AG04450 (cell line): ENCODE results near the gene CMSS1. TPM values are rescaled to one million over a fixed set of nuclear protein-coding genes. Genes with fewer than 3 reads are reported as not detected.
"Not testable (repeated sequence)": the region's sequence is repeated elsewhere in the genome, so short reads cannot be mapped to it uniquely, and the experiment has no call there.

Experiments
- CTCF ChIA-PET: fragments of 300-600, 350-600 bp; formaldehyde crosslinking; extraction: SDS; loops from one replicate; lab custom pipeline; 2022; ENCODE audit warnings: antibody characterized with exemption, inconsistent platforms; lab: Charles Lee
- POLR2A ChIA-PET: fragments of 350-600 bp; formaldehyde crosslinking; extraction: SDS; loops from one replicate; lab custom pipeline; 2021; ENCODE audit warnings: antibody characterized with exemption, inconsistent platforms; lab: Yijun Ruan, JAX
- DNase-seq: peaks from one replicate; pipeline ENCODE4 v3.0.0-alpha.2; 2011; ENCODE audit warnings: low read depth, low spot score
- H3K27ac ChIP-seq: one replicate; pipeline ENCODE4 v1.5.1; 2012; ENCODE audit warnings: low read depth, low read length, control low read depth
- H3K27me3 ChIP-seq: one replicate; pipeline ENCODE4 v1.6.0; 2012; ENCODE audit warnings: low read length; ENCODE audit not compliant: control insufficient read depth, insufficient read depth
- H3K4me3 ChIP-seq: 2 replicates; pipeline ENCODE4 v1.5.1; 2011; ENCODE audit warnings: mild to moderate bottlenecking, low read depth, low read length, control low read depth
- H3K9me3 ChIP-seq: 2 replicates; pipeline ENCODE4 v1.5.1; 2012; ENCODE audit warnings: low read length; ENCODE audit not compliant: control insufficient read depth, insufficient read depth
- polyA plus RNA-seq: library from polyadenylated mRNA; depleted of rRNA; stranded (reverse); fragments of >200 nt; gene quantifications from 2 replicates; pipeline ENCODE4 v1.2.3, GENCODE V29; 2011
- TF ChIP-seq, protein P1 (sequence below): IDR thresholded peaks from 2 replicates; pipeline ENCODE4 v1.5.1; 2011; ENCODE audit warnings: low read depth, low read length, control low read depth, inconsistent platforms

CMSS1 gene
- polyA plus RNA-seq, 1 experiment, result 15.7 TPM

DNA sequence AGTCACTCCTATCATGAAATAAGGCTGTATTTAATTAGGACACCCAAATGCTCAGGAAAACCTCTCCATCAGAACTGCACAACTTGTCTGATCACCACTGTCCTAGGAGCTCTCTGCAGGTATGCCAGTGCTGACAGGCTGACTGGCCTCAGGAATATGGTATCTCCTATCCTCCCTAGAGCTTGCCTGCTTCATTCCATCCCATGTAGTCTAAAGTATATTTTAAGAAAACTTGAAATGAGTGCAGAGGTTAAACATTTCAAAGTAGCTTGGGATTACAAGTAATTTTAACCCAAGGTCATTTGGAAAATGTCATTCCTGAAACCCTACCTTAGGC lies 273.0 kb downstream of the CMSS1 start:
- POLR2A ChIA-PET, result interaction anchor here (0.9 kb wide), 1 partner anchor 8 kb away, joined by 3 read pairs; no protein-coding TSS in a partner anchor
- TF ChIP-seq, protein P1, sequence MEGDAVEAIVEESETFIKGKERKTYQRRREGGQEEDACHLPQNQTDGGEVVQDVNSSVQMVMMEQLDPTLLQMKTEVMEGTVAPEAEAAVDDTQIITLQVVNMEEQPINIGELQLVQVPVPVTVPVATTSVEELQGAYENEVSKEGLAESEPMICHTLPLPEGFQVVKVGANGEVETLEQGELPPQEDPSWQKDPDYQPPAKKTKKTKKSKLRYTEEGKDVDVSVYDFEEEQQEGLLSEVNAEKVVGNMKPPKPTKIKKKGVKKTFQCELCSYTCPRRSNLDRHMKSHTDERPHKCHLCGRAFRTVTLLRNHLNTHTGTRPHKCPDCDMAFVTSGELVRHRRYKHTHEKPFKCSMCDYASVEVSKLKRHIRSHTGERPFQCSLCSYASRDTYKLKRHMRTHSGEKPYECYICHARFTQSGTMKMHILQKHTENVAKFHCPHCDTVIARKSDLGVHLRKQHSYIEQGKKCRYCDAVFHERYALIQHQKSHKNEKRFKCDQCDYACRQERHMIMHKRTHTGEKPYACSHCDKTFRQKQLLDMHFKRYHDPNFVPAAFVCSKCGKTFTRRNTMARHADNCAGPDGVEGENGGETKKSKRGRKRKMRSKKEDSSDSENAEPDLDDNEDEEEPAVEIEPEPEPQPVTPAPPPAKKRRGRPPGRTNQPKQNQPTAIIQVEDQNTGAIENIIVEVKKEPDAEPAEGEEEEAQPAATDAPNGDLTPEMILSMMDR, result no peak
- no peak for DNase-seq
- H3K27me3 ChIP-seq, result no peaks in the 10 kb centered on the region
- no peaks in the 10 kb centered on the region for H3K9me3 ChIP-seq
- H3K27ac ChIP-seq, result no peak overlapping the region
- H3K4me3 ChIP-seq, result no peak overlapping the region
- CTCF ChIA-PET, result interaction anchor here (0.9 to 3.7 kb wide), 9 partner anchors 14 to 259 kb away, joined by 3 to 20 read pairs (median 5); no protein-coding TSS in a partner anchor

DNA sequence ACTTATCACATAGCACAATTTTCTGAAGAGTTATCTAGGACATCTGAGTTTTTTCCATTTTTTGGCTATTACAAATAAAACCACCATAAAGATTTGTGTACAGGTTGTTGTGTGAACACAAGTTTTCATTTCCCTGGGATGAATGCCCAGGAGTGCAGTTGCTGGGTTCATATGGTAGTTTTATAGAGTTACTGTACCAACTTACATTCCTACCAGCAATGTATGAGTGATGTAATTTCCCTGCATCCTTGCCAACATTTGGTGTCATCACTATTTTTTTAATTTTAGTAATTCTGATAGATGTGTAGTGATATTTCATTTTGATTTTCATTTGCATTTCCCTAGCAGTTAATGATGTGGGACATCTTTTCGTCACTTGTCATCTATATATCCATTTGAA lies 276.2 kb downstream of the CMSS1 start:
- ChIA-PET POLR2A (no interaction called here), CTCF (interaction anchor here (0.7 to 1.5 kb wide), 3 partner anchors 10 to 251 kb away, joined by 3 to 5 read pairs (median 5); no protein-coding TSS in a partner anchor)
- H3K27me3 ChIP-seq, result no peaks in the 10 kb centered on the region
- no peak overlapping the region for H3K4me3 ChIP-seq
- no peaks in the 10 kb centered on the region for H3K9me3 ChIP-seq
- TF ChIP-seq, protein P1, result no peak
- H3K27ac ChIP-seq, result no peak overlapping the region
- DNase-seq, result no peak

DNA sequence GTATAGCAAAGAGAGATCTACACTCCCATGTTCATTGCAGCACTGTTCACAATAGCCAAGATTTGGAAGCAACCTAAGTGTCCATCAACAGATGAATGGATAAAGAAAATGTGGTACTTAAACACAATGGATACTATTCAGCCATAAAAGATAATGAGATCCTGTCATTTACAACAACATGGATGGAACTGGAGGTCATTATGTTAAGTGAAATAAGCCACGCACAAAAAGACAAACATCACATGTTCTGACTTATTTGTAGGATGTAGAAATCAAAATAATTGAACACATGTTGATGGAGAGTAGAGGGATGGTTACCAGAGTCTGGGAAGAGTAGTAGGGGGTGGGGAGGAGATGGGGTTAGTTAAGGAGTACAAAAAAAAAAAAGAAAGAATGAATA lies 278.6 kb downstream of the CMSS1 start:
- H3K27ac ChIP-seq, H3K9me3 ChIP-seq, DNase-seq, H3K4me3 ChIP-seq, POLR2A ChIA-PET, H3K27me3 ChIP-seq, CTCF ChIA-PET: not testable (repeated sequence)

DNA sequence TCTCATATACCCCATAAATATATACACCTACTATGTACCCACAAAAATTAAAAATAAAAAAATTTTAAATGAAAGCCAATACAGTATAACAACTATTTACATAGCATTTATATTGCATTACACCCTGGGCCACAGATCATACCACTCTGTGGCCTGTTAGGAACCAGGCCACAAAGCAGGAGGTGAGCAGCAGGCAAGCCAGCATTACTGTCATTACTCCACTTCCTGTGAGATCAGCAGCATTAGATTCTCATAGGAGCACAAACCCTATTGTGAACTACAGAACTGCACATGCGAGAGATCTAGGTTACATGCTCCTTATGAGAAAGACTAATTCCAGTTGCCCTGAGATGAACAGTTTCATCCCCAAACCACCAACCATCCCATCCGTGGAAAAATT lies 279.2 kb downstream of the CMSS1 start:
- Histone ChIP-seq H3K27ac (no peak overlapping the region), H3K9me3 (no peaks in the 10 kb centered on the region), H3K27me3 (no peaks in the 10 kb centered on the region), H3K4me3 (no peak overlapping the region)
- TF ChIP-seq, protein P1, result no peak
- POLR2A ChIA-PET, result no interaction called here
- CTCF ChIA-PET, result no interaction called here
- DNase-seq, result no peak

DNA sequence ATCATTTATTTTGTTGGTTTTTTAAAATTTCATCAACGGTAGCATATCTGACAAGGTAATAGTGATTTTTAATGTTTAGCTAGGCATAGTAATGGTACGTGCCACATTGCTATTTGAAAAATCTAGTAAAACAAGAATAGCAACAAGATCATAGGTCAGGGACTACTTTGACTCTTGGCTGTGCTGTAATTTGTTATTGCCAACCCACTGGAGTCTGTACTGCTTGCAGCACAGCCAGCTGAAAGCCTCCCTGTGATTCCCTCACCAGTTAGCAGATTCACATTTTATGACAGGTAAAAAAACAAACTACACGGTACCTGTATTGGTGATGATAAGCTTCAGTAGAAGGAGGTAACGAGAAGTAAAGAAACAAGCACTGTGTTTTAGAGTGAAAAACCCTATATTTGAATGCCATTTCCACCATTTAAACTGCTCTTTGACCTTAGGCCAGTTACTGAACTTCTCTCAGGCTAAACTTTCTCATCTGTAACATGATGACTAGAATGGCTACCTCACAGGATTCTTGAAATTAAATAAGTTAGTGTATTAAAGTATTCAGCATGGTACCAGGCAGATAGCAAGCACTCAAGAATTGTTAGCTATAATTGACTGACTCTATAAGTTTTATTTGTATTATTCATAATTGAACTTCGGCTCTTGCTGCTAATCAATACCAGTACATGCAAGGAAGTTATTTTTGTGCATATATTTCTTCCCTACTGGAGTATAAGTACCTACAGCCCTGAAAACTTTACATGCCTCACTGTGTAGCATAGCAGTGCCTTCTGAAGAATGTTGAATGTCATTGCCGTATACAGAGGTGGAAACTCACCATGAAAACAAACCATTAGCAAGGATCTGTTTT lies 280.5 kb downstream of the CMSS1 start:
- no peak for DNase-seq
- no peak overlapping the region for H3K4me3 ChIP-seq
- ChIA-PET CTCF (interaction anchor here (0.9 to 1.4 kb wide), 2 partner anchors 21 to 255 kb away, joined by 3 to 4 read pairs; no protein-coding TSS in a partner anchor), POLR2A (no interaction called here)
- TF ChIP-seq, protein P1, result no peak
- no peaks in the 10 kb centered on the region for H3K9me3 ChIP-seq
- no peaks in the 10 kb centered on the region for H3K27me3 ChIP-seq
- no peak overlapping the region for H3K27ac ChIP-seq
